ENCODE results near the gene MTRF1L.

DNA sequence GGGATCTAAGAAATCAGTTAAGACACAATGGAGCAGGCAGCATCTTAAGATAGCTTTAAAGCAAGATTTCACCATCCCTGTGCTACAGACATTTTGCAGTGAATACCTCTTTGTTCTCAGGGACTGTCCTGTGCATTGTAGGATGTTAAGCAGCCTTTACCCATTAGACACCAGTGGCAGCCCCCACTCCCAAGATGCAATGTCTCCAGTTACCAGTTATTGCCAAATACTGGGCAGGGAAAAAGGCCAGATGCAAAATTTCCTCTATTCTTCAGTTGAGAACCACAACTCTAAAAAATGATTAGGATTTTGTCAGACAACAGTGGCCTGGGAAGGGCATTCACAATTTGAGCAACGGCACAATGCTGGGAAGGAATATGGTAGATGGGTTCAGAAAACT is 25.8 kb downstream of the MTRF1L start:
- TF ChIP-seq SP1 (IDR thresholded peaks at IDR 0.05) (no peak), FOXM1 (IDR thresholded peaks at IDR 0.05; ENCODE audit: borderline replicate concordance) (no peak), HDGF (IDR thresholded peaks at IDR 0.05; ENCODE audit: borderline replicate concordance) (no peak), TARDBP (IDR thresholded peaks at IDR 0.05) (no peak), ARNT (IDR thresholded peaks at IDR 0.05) (no peak), BHLHE40 (IDR thresholded peaks at IDR 0.05; ENCODE audit: borderline replicate concordance) (no peak), ELF4 (IDR thresholded peaks at IDR 0.05) (no peak), FOXA1 (IDR thresholded peaks at IDR 0.05) (no peak), LEF1 (IDR thresholded peaks at IDR 0.05; ENCODE audit: borderline replicate concordance) (no peak)
